ENCODE measurements around the gene DOK7.

Gene DOK7

DNA sequence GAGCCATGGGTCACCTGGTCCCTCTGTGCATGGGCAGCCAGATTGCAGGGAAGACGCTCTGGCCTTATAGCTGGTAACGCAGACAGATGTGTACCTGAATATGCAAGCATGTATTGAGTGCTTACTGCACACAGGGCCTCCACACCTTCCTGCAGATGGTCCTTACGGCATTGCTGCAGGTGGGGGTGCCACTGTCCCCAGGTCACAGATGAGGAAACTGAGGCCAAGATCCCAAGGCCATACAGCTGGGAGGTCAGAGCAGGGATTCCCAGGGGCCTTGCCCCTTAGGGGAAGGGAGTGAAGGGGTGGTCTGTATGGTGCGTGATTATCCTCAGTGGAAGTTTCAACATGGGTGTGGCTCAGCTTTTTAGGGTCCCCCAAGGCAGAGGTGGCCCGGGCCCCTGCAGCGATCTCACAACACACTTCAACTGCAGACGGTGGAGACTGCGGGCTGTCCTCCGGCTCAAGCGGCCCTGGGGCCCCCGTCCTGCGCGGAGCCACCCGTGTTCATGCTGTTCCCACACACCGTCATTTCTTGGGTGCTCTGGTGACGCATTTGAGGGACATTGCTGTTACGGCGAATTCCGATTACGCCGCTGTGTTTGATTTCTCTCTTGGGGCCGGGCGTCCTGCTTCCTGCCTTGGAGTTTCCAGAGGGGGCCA is 8.1 kb downstream of the DOK7 start:
- TF ChIP-seq CTCF (IDR thresholded peaks at IDR 0.05) (no peak), ZFX (IDR thresholded peaks at IDR 0.05; ENCODE audit: borderline replicate concordance) (no peak)
- H3K27ac ChIP-seq, result no peak overlapping the region

GRCh38 chr4:3471886-3472285 is 8.8 kb downstream of the DOK7 start:
- no peak overlapping the region for H3K27ac ChIP-seq
- TF ChIP-seq ZFX (IDR thresholded peaks at IDR 0.05; ENCODE audit: borderline replicate concordance), result no peak
- TF ChIP-seq CTCF (IDR thresholded peaks at IDR 0.05), result no peak

DNA sequence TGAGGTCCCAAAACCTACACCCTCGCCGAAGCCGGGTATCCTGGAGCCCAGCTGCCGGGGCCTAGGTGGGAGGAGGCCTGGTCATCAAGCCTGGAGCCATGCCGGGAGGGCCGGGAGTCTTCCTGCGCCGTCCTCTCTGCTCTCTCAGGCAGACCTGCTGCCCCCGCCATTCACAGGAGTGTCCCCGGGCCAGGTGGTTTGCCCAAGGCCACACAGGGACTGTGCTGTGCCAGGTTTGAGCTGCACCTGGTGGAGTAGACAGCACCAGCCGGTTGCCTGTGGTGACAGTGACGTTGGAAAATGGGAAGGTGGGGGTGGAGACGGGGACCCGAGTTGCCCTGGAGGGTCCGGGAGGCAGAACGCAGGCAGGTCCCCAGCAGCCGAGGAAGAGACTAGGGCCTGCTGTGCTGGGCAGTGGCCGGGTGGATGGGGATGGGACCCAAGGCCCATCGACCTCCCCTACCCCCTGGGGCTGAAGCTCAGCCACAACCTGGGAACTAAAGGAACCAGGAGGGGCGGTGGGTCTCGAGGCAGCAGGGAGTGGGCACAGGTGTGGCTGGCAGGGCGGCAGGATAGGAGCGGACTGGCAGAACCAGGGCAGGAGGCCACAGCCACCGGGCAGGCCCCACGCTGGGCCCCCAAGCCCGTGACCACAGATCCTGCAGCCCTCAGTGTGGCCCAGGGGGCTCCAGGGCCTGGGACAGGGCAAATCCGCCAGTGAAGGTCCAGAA is 9.5 kb downstream of the DOK7 start:
- TF ChIP-seq CTCF (IDR thresholded peaks at IDR 0.05) (no peak), ZFX (IDR thresholded peaks at IDR 0.05; ENCODE audit: borderline replicate concordance) (no peak)
- no peak overlapping the region for H3K27ac ChIP-seq

- TF ChIP-seq ZFX (IDR thresholded peaks at IDR 0.05; ENCODE audit: borderline replicate concordance), result no peak
- TF ChIP-seq CTCF (IDR thresholded peaks at IDR 0.05), result no peak
- no peak overlapping the region for H3K27ac ChIP-seq
These were observed 10.3 kb downstream of the DOK7 start for GRCh38 chr4:3473181-3473950.

GRCh38 chr4:3473996-3474765 is 11.1 kb downstream of the DOK7 start:
- H3K27ac ChIP-seq, result no peak overlapping the region
- TF ChIP-seq ZFX (IDR thresholded peaks at IDR 0.05; ENCODE audit: borderline replicate concordance) (no peak), CTCF (IDR thresholded peaks at IDR 0.05) (no peak)

DNA sequence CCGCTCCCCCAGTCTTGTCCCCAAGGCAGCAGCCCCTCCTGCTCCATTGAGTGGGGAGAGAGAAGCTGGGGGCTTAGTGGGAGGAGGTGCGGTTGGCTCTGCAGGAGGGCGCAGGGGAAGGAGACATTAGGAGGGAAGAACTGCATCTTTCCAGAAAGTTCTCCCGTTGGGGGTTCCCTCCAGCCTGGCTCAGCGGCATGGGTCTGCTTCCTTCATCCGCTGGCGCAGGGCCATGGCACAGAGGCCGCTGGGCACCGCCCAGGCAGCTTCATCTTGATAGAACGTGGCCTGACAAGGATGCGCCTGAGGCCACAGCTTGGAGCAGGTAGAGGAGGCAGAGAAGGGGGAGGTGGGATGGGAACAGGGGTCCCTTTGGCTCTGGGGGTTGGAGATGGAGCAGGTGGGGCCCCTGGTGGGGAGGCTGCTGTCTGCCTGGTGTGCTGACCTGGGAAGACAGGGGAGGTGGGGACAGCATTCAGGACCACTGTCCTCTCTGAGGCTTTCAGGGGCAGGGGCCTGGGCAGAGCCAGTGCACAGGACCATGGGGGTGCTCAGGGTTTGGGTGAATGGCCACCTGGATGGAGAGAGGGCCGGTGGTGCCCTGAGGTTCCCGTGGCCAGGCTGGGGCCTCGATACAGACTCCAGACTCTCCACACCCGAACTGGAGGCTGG is 12.1 kb downstream of the DOK7 start:
- H3K27ac ChIP-seq, result no peak overlapping the region
- TF ChIP-seq ZFX (IDR thresholded peaks at IDR 0.05; ENCODE audit: borderline replicate concordance) (no peak), CTCF (IDR thresholded peaks at IDR 0.05) (no peak)

Measured in 22Rv1 (cell line).